NOMO-1 (cell line): Measurements from ENCODE around the gene FURIN.
"Not testable (repeated sequence)": the region's sequence is repeated elsewhere in the genome, so short reads cannot be mapped to it uniquely, and the experiment has no call there.

Experiments used
- DNase-seq, 2 experiments: peaks; one replicate each; lab custom pipeline; 2025; ENCODE audit not compliant: unreplicated experiment in 2 of 2; lab: John Stamatoyannopoulos, UW

The FURIN gene

GRCh38 chr15:90868261-90868689, at the start of gene FURIN:
TSS of gene FURIN (plus strand) at chr15:90868588. CDS start at chr15:90875741, 7,153 bp downstream.
- DNase-seq: no peak

GRCh38 chr15:90819390-90819789, 49.0 kb upstream of the FURIN start:
- no peak for DNase-seq

GRCh38 chr15:90819850-90820249, 48.5 kb upstream of the FURIN start:
- DNase-seq: no peak

DNA sequence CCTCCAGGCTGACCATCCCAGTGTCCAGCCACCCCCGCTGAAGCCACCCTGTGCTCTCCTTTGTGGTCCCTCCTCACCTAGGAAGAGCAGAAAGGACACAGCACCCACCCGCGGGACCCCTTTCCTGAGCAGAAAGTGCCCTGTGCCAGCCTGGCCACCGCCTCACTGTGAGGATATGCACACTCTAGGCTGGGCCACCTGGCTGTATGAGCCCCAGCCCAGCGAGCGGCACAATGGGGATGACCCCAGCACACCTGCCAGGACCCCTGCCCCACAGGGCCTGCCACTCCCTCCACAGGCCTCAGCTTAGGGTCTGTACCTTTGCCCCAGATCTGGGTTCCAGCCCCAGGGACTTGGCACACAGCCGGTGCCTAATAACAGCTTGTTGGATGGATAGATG, 47.9 kb upstream of the FURIN start:
- DNase-seq: no peak

- DNase-seq: no peak
Measured at GRCh38 chr15:90822204-90822955, 46.0 kb upstream of the FURIN start.

DNA sequence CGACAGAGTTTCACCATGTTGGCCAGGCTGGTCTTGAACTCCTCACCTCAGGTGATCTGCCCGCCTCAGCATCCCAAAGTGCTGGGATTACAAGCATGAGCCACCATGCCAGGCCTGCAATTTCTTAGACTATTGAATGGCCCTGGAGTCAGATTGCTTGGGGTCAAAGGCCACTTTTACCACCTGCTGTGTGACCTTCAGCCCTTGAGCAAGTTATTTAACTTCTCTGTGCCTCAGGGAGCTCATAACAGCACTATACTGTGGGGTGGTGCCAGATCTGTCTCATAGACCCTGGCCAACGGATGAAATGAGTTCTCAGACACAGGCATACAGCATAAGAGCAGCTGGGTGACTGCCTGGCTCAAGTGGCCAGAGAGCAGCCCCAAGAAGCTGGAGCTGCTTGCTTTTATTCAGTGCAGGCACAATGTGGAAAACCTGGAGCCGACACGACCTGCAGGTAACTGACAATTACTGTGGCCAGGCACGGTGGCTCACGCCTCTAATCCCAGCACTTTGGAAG, 44.9 kb upstream of the FURIN start:
- DNase-seq: no peak

DNA sequence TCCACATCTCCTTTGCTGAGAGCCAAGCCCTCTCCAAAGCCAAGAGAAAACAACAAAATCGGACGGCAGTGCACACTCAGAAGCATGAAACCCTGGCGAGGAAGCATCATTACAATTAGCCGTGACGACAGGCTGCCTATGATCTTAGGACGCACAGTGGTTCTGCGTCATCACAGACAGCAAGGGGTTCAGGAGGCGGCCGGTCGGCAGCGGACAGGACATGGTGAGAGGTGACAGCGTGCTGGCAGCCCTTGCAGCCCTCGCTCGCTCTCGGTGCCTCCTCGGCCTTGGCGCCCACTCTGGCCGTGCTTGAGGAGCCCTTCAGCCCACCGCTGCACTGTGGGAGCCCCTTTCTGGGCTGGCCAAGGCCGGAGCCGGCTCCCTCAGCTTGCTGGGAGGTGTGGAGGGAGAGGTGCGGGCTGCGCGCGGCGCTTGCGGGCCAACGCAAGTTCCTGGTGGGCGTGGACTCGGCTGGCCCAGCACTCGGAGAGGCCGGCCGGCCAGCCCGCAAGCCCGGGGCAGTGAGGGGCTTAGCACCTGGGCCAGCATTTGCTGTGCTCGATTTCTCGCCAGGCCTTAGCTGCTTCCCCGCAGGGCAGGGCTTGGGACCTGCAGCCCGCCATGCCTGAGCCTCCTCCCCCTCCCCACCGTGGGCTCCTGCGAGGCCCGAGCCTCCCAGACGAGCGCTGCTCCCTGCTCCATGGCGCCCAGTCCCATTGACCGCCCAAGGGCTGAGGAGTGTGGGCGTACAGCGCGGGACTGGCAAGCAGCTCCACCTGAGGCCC, 43.1 kb upstream of the FURIN start:
- not testable (repeated sequence) for DNase-seq

- not testable (repeated sequence) for DNase-seq
Measured at GRCh38 chr15:90826206-90826885, 42.0 kb upstream of the FURIN start.

DNA sequence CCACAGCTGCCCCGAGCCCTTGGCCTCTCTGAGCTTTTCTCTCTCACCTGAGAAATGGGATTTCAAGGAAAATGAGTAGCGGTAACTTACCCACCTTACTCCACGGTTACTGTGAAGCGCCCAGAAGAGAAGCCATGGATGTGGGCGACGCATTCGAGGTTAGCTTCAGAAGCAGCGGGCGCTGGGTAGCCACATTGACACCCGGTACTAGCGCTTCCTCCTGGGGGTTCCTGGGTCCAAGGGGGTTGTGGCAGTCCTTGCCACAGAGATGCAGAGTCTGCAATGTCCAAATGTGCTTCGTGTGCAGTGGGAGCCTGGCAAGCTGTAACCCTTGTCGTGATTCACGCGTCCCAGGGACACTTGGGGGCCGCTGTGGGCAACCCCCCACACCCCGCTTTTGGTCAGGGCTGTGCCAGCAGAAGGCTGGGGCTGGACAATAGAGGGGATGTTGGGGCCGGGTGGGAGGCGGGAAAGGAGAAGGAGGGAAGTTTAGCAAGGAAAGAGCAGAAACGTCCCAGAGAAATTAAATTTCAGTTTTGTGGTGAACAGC, 41.4 kb upstream of the FURIN start:
- no peak for DNase-seq

DNA sequence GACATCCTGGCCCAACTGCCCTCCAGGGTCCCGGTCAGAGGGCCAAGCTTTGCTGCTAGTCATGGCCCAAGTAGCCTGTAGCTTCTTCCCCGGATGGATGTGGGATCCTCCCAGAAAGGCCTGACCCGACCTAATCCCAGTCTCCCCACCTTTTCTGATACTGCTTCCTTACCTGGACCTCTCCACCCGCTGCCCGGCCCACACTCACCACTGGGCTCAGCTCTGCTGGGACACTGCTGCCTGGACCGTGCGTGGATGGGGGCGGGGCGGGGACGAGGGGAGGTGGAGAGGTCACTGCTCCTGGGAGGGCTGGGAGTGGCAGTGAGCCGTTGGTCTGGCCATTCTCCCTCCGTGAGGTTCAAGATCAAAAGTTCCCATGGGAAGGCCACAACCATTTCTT, 40.3 kb upstream of the FURIN start:
- no peak for DNase-seq

DNA sequence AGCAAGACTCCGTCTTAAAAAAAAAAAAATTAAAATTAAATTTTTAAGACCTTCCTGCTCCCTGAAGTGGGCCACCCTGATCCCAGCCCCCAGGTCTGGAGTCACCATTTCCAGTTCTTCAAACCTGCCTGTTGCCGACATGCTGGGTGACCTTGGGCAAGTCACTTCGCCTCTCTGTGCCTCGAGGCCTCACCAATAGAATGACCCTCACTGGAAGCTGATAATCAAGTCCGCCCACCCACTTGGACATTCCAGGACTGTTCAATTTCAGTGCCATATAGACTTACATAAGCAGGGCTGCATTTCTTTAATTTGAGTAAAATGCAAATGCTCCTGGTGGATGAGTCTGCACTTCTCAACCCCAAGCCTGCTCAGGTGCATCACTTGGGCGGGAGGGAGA, 39.3 kb upstream of the FURIN start:
- no peak for DNase-seq

- peak; percentile 69 to 77 for DNase-seq
Measured at GRCh38 chr15:90829942-90830440, 38.4 kb upstream of the FURIN start.

DNA sequence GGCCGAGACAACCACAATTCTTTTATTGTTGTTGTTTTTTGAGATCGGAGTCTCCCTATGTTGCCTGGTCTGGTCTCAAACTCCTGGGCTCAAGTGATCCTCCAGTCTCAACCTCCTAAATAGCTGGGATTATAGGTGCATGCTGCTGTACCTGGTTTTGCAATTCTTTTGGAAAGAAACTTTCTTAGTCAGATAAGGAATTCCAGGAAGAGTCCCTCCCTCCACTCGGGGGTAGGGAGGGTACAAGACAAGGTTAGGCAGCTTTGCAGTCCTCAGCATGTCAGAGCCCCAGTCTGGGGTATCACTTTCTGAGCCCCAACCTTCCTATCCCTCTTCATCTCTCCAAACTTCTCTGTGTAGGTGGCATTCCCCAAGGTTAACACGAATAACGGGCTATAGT, 33.8 kb upstream of the FURIN start:
- no peak for DNase-seq

DNA sequence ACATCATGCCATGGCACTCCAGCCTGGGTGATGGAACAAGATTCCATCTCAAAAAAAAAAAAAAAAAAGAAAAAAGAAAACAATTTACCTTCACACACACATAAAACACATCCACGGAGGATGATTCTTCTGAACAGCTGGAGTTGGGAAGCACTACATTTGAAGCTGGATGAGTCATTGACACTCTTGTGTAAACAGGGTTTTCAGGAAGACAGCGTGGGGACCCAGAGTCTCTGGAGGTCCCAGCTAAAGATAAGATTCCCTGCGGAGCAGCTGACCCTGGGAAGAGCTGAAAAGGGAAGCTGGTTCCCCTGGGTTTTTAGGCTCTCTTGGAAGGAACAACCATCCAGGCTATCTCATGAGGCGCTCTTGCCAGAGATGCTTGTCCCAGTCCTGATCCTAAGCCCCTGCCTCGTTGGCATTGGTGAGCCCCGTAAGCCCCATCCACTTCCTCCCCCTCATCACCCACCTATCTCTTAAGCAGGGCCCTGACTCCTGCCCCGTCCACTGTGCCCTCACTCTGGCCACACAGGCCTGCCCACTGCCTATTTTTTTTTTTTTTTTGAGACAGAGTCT, 32.0 kb upstream of the FURIN start:
- DNase-seq: no peak

GRCh38 chr15:90837094-90837493, 31.3 kb upstream of the FURIN start:
- DNase-seq: no peak

GRCh38 chr15:90838139-90838538, 30.2 kb upstream of the FURIN start:
- no peak for DNase-seq

- DNase-seq: no peak
Measured at GRCh38 chr15:90838544-90838943, 29.8 kb upstream of the FURIN start.

DNA sequence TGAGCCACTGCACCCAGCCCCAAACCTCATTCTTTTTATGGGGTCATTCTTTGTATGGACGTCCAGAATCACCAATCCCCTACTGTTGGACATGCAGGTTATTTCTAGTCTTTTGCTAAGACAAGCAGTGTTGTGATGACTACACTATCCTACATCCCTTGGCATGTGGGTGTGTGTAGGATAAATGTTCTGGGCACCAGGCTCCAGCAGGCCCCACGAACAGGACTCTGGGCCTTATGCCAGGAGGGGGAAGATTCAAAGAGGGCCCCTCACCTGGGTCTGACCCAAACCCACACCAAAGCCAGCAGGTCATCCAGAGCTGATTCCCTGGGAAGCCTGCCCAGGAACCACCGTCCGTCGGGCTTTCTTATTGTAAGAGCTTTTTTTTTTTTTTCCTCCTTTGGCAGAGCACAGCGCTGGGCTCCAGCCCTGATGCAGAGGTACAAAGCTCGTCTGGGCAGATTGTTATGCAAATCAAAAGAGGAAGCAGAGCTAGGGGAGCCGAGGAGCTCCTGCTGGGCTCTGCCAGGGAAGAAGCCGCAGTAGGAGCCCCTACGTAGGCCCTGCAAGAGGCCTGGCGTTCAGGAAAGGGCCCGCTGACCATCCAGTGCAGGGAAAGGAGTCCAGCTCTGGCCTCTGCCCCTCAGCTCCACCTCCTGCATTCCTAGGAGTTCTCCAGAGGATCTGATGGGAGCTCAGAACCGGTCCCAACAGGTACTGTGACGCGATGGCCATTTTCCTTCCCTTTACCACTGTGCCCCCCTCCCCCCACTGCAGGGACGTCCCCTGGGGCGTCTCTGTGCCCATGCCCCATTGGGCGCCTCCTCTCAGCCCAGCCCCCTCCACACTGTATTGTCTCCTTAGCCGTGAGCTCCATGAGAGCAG, 29.0 kb upstream of the FURIN start:
- peak; percentile 87 to 89 for DNase-seq

DNA sequence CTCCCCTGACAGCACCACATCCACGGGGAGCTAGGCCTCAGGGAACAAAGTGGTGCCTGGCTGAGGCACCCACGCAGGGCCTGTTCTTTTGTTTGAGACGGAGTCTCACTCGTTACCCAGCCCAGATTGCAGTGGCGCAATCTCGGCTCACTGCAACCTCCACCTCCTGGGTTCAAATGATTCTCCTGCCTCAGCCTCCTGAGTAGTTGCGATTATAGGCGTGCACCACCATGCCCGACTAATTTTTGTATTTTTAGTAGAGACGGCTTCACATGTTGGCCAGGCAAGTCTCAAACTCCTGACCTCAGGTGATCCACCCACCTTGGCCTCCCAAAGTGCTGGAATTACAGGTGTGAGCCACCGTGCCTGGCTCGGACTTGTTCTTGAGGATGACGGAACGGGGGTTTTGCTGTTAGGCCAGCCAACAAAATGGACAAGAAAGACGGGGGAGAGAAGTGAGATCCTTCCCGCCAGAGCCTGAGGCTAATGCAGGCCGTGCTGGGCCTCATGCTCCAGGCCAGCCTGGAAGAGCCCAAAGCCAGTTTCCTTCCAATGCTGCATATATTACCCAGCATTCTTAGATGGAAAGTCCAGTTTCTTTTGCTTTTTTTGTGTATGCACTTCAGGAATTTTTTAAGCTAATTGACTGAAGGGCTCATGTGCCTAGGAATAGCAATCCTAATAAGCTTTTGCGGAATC, 28.1 kb upstream of the FURIN start:
- DNase-seq: no peak
